Measurements from ENCODE around the gene AKAP7.
A peak's percentile ranks its signal among the peaks of the same experiment; 100 is the strongest.

AKAP7 gene

DNA sequence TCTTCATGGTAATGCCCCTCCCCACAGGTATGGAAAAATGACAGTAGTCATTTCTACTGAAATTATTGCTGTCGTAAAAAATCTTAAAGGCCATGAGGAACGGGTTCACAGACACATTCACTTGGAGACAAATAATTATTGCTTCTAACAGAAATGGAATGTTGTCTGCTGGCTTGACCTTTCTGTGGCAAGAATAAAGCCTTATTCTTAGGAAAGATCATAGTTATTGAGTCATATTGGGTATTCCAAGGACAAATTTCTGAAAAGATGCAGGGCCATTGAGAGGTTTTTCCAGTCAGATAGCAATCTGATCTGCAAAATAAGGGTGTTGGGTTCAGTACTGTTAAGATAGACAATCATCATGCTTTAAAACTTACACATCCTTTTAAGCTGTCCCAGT, 29.2 kb downstream of the AKAP7 start:
- no peak overlapping the region for H3K4me3 ChIP-seq (ENCODE audit: low read length in 2 of 2)
- H3K36me3 ChIP-seq (ENCODE audit: control insufficient read depth in 2 of 2, insufficient read depth in 2 of 2, low read length in 2 of 2) = peaks cover 5 to 11% of the 10 kb centered on the region in 2 donors
- H3K9ac ChIP-seq (ENCODE audit: low read length in 2 of 2) = no peak overlapping the region
- H3K27me3 ChIP-seq (ENCODE audit: control insufficient read depth in 1 of 2, insufficient read depth in 2 of 2, low read length in 2 of 2) = no peaks in the 10 kb centered on the region
- H3K4me1 ChIP-seq (ENCODE audit: control insufficient read depth, insufficient read depth, low read length) = no peaks in the 10 kb centered on the region
- H3K27ac ChIP-seq (ENCODE audit: low read length) = no peak overlapping the region
- no peaks in the 10 kb centered on the region for H3K9me3 ChIP-seq (ENCODE audit: control insufficient read depth in 2 of 2, low read length in 2 of 2)

DNA sequence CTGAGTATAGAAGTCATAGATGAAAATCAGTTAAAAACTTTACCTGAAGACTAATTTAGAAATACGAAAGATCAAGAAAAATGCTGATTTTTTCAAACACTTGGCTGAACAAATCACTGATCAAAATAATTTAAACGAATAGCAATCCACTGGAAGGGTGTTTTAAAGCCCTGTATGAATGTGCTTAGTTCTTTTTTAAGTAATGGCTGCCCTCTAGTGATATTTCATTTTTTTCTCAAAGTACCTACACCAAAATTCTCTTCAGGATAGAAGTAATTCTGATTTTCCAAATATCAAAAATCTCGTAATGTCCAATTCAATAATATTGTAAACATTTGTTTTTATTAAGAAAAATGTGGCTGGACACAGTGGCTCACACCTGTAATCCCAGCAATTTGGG, 32.5 kb downstream of the AKAP7 start:
- Histone ChIP-seq H3K4me1 (ENCODE audit: control insufficient read depth, insufficient read depth, low read length) (no peaks in the 10 kb centered on the region), H3K9me3 (ENCODE audit: control insufficient read depth in 2 of 2, low read length in 2 of 2) (no peaks in the 10 kb centered on the region), H3K36me3 (ENCODE audit: control insufficient read depth in 2 of 2, insufficient read depth in 2 of 2, low read length in 2 of 2) (peaks cover 5 to 8% of the 10 kb centered on the region in 2 donors)

DNA sequence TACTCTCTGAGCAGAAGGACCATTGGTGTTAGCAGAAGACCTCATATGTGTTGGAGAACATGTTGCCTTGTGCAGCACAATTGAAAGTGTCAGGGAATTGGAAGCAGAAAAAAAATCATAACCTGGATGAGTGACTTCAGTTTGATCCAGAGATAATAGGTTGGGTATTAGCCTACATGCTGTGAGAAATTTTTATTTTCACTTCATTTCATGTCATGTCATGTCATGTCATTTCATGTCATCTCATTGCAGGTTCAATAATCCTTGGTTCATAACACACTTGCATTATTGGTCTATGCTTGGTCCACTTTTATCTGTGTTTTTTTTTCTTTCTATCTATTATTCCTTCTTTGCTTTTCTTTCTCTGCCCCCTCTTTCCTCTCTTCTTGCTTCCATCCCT, 34.3 kb downstream of the AKAP7 start:
- Histone ChIP-seq H3K4me3 (ENCODE audit: low read length in 2 of 2) (no peak overlapping the region), H3K27me3 (ENCODE audit: control insufficient read depth in 1 of 2, insufficient read depth in 2 of 2, low read length in 2 of 2) (no peaks in the 10 kb centered on the region), H3K4me1 (ENCODE audit: control insufficient read depth, insufficient read depth, low read length) (no peaks in the 10 kb centered on the region), H3K27ac (ENCODE audit: low read length) (no peak overlapping the region), H3K9me3 (ENCODE audit: control insufficient read depth in 2 of 2, low read length in 2 of 2) (no peaks in the 10 kb centered on the region), H3K9ac (ENCODE audit: low read length in 2 of 2) (no peak overlapping the region), H3K36me3 (ENCODE audit: control insufficient read depth in 2 of 2, insufficient read depth in 2 of 2, low read length in 2 of 2) (peaks cover 5 to 8% of the 10 kb centered on the region in 2 donors)

More for the DNA sequence above, 32.5 kb downstream of the AKAP7 start:
- H3K27me3 ChIP-seq (ENCODE audit: control insufficient read depth in 1 of 2, insufficient read depth in 2 of 2, low read length in 2 of 2) = no peaks in the 10 kb centered on the region
- H3K4me3 ChIP-seq (ENCODE audit: low read length in 2 of 2) = no peak overlapping the region
- H3K9ac ChIP-seq (ENCODE audit: low read length in 2 of 2) = no peak overlapping the region
- H3K27ac ChIP-seq (ENCODE audit: low read length) = no peak overlapping the region

DNA sequence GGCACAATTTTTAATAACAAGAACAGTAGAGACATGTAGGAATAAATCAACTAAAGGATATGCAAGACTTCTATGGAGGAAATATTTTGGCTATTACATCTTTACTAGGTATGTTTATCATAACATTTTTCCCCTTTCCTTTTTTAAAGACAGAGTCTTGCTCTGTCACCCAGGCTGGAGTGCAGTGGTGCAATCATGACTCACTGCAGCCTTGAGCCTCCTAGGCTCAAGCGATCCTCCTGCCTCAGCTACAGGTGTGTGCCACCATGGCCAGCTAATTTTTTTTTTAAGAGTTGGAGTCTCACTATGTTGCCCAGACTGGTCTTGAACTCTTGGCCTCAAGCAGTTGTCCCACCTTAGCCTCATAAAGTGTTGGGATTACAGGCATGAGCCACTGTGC, 37.0 kb downstream of the AKAP7 start:
- no peak overlapping the region for H3K9ac ChIP-seq (ENCODE audit: low read length in 2 of 2)
- no peak overlapping the region for H3K4me3 ChIP-seq (ENCODE audit: low read length in 2 of 2)
- no peaks in the 10 kb centered on the region for H3K27me3 ChIP-seq (ENCODE audit: control insufficient read depth in 1 of 2, insufficient read depth in 2 of 2, low read length in 2 of 2)
- no peak overlapping the region for H3K27ac ChIP-seq (ENCODE audit: low read length)
- H3K9me3 ChIP-seq (ENCODE audit: control insufficient read depth in 2 of 2, low read length in 2 of 2) = no peaks in the 10 kb centered on the region
- no peaks in the 10 kb centered on the region for H3K4me1 ChIP-seq (ENCODE audit: control insufficient read depth, insufficient read depth, low read length)
- H3K36me3 ChIP-seq (ENCODE audit: control insufficient read depth in 2 of 2, insufficient read depth in 2 of 2, low read length in 2 of 2) = peaks cover 0 to 3% of the 10 kb centered on the region in 2 donors

DNA sequence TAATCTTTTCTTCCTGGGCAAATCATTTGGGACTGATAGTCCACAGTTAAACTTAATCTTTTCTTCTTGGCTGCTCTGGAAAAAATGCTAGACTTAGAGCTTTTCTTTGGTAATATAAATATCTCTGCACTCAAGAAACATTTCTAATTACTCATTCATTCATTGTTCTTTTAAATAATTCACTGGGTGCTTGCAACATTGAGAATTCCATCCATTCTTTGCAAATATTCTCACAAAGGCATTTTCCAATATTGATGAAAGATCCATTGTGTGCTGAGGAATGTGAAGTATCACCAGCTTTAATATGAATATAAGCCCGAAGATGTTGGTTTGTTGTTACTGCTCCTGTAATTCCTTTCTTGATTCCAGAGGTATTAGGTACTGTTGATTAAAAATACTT, 38.4 kb downstream of the AKAP7 start:
- Histone ChIP-seq H3K36me3 (ENCODE audit: control insufficient read depth in 2 of 2, insufficient read depth in 2 of 2, low read length in 2 of 2) (peaks cover 0 to 8% of the 10 kb centered on the region in 2 donors), H3K27ac (ENCODE audit: low read length) (no peak overlapping the region), H3K4me3 (ENCODE audit: low read length in 2 of 2) (no peak overlapping the region), H3K27me3 (ENCODE audit: control insufficient read depth in 1 of 2, insufficient read depth in 2 of 2, low read length in 2 of 2) (no peaks in the 10 kb centered on the region), H3K9me3 (ENCODE audit: control insufficient read depth in 2 of 2, low read length in 2 of 2) (no peaks in the 10 kb centered on the region), H3K4me1 (ENCODE audit: control insufficient read depth, insufficient read depth, low read length) (no peaks in the 10 kb centered on the region), H3K9ac (ENCODE audit: low read length in 2 of 2) (no peak overlapping the region)

DNA sequence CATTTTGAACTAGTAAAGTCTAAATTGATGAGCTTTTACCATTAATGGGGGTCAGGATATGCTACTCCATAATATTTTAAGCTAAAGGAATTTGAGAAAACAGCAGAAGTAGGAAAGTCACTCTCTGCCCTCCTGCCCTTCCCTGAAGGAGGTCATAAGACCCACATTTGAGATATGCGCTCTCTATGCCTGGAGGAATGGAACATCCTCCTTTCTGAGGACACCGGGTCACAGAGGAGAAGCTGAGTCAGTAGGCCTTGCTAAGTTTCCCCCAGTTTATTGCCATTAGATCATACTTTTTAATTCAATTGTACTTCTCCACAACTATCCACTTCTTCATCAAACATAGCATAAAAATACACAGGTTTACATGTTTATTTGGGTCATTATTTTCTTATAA, 40.3 kb downstream of the AKAP7 start:
- Histone ChIP-seq H3K4me1 (ENCODE audit: control insufficient read depth, insufficient read depth, low read length) (no peaks in the 10 kb centered on the region), H3K4me3 (ENCODE audit: low read length in 2 of 2) (no peak overlapping the region), H3K36me3 (ENCODE audit: control insufficient read depth in 2 of 2, insufficient read depth in 2 of 2, low read length in 2 of 2) (peaks cover 2 to 7% of the 10 kb centered on the region in 2 donors), H3K27ac (ENCODE audit: low read length) (no peak overlapping the region), H3K9ac (ENCODE audit: low read length in 2 of 2) (no peak overlapping the region), H3K27me3 (ENCODE audit: control insufficient read depth in 1 of 2, insufficient read depth in 2 of 2, low read length in 2 of 2) (no peaks in the 10 kb centered on the region), H3K9me3 (ENCODE audit: control insufficient read depth in 2 of 2, low read length in 2 of 2) (no peaks in the 10 kb centered on the region)

DNA sequence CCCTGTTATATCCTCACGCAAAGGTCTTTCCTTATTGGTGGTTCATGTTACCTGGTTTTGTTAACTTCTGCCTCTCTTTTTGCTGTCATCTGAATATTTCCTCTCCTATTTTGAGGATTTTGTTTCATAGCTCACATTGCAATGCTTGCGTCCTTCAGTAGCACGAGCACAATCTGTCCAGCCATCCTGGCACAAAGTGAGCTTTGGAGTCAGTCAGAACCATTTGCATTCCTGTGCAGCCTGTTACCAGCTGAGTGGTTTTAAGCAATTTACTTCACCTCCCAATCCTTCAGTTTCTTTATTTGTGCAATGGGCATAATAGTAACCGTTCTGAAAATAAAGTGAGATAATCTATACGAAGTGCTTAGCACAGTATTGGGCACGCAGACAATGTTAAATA, 42.7 kb downstream of the AKAP7 start:
- peaks cover 2 to 7% of the 10 kb centered on the region in 2 donors for H3K36me3 ChIP-seq (ENCODE audit: control insufficient read depth in 2 of 2, insufficient read depth in 2 of 2, low read length in 2 of 2)
- no peaks in the 10 kb centered on the region for H3K9me3 ChIP-seq (ENCODE audit: control insufficient read depth in 2 of 2, low read length in 2 of 2)
- no peak overlapping the region for H3K27ac ChIP-seq (ENCODE audit: low read length)
- no peak overlapping the region for H3K9ac ChIP-seq (ENCODE audit: low read length in 2 of 2)
- H3K4me3 ChIP-seq (ENCODE audit: low read length in 2 of 2) = no peak overlapping the region
- no peaks in the 10 kb centered on the region for H3K27me3 ChIP-seq (ENCODE audit: control insufficient read depth in 1 of 2, insufficient read depth in 2 of 2, low read length in 2 of 2)
- no peaks in the 10 kb centered on the region for H3K4me1 ChIP-seq (ENCODE audit: control insufficient read depth, insufficient read depth, low read length)

DNA sequence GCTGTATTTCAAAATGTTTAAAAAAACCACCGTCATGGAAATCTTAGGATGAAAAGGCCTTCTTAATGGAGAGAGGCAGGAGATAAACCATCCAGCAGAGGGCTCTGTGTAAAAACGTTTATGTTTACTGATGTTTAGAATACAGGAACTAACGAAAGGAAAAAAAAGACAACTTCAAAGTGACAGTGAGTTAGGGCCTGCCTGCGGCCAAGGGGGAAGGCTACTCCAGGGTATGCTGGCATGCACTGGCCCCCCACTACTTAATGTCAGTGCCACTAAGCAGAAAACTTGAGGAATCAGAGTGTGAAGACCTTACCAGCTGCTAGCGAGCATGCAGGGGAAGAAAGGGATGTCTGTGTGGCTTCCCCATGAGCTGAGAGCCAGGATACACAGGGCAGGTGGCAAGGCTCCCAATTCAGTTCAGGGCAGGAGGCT, 47.7 kb downstream of the AKAP7 start:
- Histone ChIP-seq H3K9ac (ENCODE audit: low read length in 2 of 2) (no peak overlapping the region), H3K27me3 (ENCODE audit: control insufficient read depth in 1 of 2, insufficient read depth in 2 of 2, low read length in 2 of 2) (no peaks in the 10 kb centered on the region), H3K4me3 (ENCODE audit: low read length in 2 of 2) (peak overlapping the region in 1 of 2 donors; percentile 8), H3K27ac (ENCODE audit: low read length) (no peak overlapping the region), H3K4me1 (ENCODE audit: control insufficient read depth, insufficient read depth, low read length) (no peaks in the 10 kb centered on the region), H3K36me3 (ENCODE audit: control insufficient read depth in 2 of 2, insufficient read depth in 2 of 2, low read length in 2 of 2) (peaks cover 2 to 15% of the 10 kb centered on the region in 2 donors), H3K9me3 (ENCODE audit: control insufficient read depth in 2 of 2, low read length in 2 of 2) (no peaks in the 10 kb centered on the region)

DNA sequence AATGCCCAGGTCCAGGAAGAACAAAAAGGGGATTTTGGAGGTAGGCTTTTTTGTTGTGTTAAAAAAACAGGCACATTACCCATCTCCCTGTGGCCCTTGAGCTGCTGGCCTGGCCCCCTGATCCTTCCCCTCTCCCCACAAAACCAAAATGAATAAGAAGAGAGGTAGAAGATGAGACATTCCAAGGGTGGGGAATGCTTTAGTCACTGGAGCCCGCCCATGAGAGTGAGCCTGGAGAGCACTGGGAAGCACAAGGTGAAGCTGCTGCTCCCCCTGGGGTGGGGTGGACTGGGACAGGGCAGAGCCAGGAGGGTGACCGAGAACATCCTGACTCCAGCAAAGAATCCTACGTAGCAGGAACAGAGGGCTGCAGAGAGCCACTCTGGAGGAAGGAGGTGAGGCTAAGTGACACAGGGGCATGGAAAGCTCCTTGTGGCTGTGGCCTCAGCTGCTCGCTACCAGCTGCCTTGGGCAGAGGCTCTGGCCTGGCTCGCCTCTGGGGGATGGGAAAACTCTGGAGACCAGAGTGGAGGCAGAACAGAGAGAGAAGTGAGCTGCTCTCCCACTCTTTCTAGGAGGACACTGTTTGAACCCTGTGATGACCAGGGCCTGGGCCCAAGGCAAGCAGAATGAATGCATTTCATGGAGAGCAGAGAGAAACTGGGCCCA, 48.3 kb downstream of the AKAP7 start:
- Histone ChIP-seq H3K9me3 (ENCODE audit: control insufficient read depth in 2 of 2, low read length in 2 of 2) (no peaks in the 10 kb centered on the region), H3K27ac (ENCODE audit: low read length) (no peak overlapping the region), H3K9ac (ENCODE audit: low read length in 2 of 2) (no peak overlapping the region), H3K4me1 (ENCODE audit: control insufficient read depth, insufficient read depth, low read length) (no peaks in the 10 kb centered on the region), H3K36me3 (ENCODE audit: control insufficient read depth in 2 of 2, insufficient read depth in 2 of 2, low read length in 2 of 2) (peaks cover 2 to 14% of the 10 kb centered on the region in 2 donors), H3K27me3 (ENCODE audit: control insufficient read depth in 1 of 2, insufficient read depth in 2 of 2, low read length in 2 of 2) (no peaks in the 10 kb centered on the region), H3K4me3 (ENCODE audit: low read length in 2 of 2) (no peak overlapping the region)

DNA sequence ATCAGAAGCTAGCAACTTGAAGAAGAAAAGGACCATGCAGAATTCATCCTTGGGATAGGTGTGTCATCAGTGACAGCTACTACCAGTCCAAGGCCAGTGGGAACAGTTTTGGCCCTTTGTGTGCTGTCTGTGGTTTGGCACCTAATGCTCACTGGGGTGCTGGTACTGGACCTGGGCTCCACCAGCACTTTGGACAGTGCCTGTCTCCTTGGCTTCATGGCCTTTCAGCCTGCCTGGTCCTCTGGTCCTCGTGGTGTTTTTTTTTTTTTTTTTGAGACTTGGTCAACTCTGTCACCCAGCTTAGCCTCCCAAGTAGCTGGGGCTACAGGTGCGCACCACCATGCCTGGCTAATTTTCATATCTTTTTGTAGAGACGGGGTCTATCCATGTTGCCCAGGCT, 56.3 kb downstream of the AKAP7 start:
- H3K36me3 ChIP-seq (ENCODE audit: control insufficient read depth in 2 of 2, insufficient read depth in 2 of 2, low read length in 2 of 2) = peaks cover 0 to 2% of the 10 kb centered on the region in 2 donors
- H3K27ac ChIP-seq (ENCODE audit: low read length) = no peak overlapping the region
- H3K4me3 ChIP-seq (ENCODE audit: low read length in 2 of 2) = no peak overlapping the region
- no peaks in the 10 kb centered on the region for H3K27me3 ChIP-seq (ENCODE audit: control insufficient read depth in 1 of 2, insufficient read depth in 2 of 2, low read length in 2 of 2)
- no peaks in the 10 kb centered on the region for H3K9me3 ChIP-seq (ENCODE audit: control insufficient read depth in 2 of 2, low read length in 2 of 2)
- H3K4me1 ChIP-seq (ENCODE audit: control insufficient read depth, insufficient read depth, low read length) = no peaks in the 10 kb centered on the region
- H3K9ac ChIP-seq (ENCODE audit: low read length in 2 of 2) = no peak overlapping the region

DNA sequence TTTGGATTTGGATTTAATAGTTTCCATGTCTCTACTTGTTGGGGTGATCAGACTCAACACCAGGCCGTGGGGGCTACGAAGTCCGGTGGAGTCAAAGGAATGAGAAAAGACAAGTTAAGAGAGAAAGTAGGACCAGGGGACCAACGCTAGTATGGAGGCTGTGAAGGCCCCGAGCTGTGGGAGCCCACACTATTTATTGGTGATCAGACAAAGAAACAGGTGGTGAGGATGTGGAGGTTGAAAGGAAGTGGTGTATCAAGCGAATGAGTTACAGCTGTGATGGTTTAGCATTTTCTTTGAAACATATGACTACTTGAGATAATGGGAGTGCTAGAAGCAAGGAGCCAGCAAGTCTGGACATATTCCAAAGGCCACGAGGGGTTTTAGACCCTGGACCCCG, 62.4 kb downstream of the AKAP7 start:
- H3K27ac ChIP-seq (ENCODE audit: low read length) = no peak overlapping the region
- no peaks in the 10 kb centered on the region for H3K27me3 ChIP-seq (ENCODE audit: control insufficient read depth in 1 of 2, insufficient read depth in 2 of 2, low read length in 2 of 2)
- H3K9ac ChIP-seq (ENCODE audit: low read length in 2 of 2) = no peak overlapping the region
- no peaks in the 10 kb centered on the region for H3K4me1 ChIP-seq (ENCODE audit: control insufficient read depth, insufficient read depth, low read length)
- peaks cover 0 to 7% of the 10 kb centered on the region in 2 donors for H3K36me3 ChIP-seq (ENCODE audit: control insufficient read depth in 2 of 2, insufficient read depth in 2 of 2, low read length in 2 of 2)
- H3K9me3 ChIP-seq (ENCODE audit: control insufficient read depth in 2 of 2, low read length in 2 of 2) = no peaks in the 10 kb centered on the region
- H3K4me3 ChIP-seq (ENCODE audit: low read length in 2 of 2) = no peak overlapping the region
